ENCODE measurements around the gene CNTN2.

Gene CNTN2

GRCh38 chr1:205024679-205025078, 18.3 kb upstream of the CNTN2 start:
- DNase-seq (ENCODE audit: low spot score): no peak

GRCh38 chr1:205025239-205025638, 17.8 kb upstream of the CNTN2 start:
- DNase-seq (ENCODE audit: low spot score): no peak

GRCh38 chr1:205026181-205026580, 16.8 kb upstream of the CNTN2 start:
- no peak for DNase-seq (ENCODE audit: low spot score)

GRCh38 chr1:205028390-205028789, 14.6 kb upstream of the CNTN2 start:
- DNase-seq (ENCODE audit: low spot score): no peak

- no peak for DNase-seq (ENCODE audit: low spot score)
Observed at GRCh38 chr1:205028924-205029323, 14.1 kb upstream of the CNTN2 start.

GRCh38 chr1:205030241-205030640, 12.8 kb upstream of the CNTN2 start:
- DNase-seq (ENCODE audit: low spot score): no peak

GRCh38 chr1:205030896-205031295, 12.1 kb upstream of the CNTN2 start:
- DNase-seq (ENCODE audit: low spot score): no peak

- DNase-seq (ENCODE audit: low spot score): no peak
Observed at GRCh38 chr1:205032508-205032907, 10.5 kb upstream of the CNTN2 start.

- DNase-seq (ENCODE audit: low spot score): no peak
Observed at GRCh38 chr1:205037539-205037938, 5.5 kb upstream of the CNTN2 start.

- DNase-seq (ENCODE audit: low spot score): no peak
Observed at GRCh38 chr1:205038132-205038786, 4.8 kb upstream of the CNTN2 start.

- DNase-seq (ENCODE audit: low spot score): no peak
Observed at GRCh38 chr1:205041001-205041715, 1.9 kb upstream of the CNTN2 start.

GRCh38 chr1:205041998-205042910, 758 bp upstream of the CNTN2 start:
- no peak for DNase-seq (ENCODE audit: low spot score)

- DNase-seq (ENCODE audit: low spot score): no peak
Observed at GRCh38 chr1:205043866-205044265, 854 bp downstream of the CNTN2 start.

- DNase-seq (ENCODE audit: low spot score): no peak
Observed at GRCh38 chr1:205044741-205045140, 1.7 kb downstream of the CNTN2 start.

- DNase-seq (ENCODE audit: low spot score): no peak
Observed at GRCh38 chr1:205045146-205045545, 2.1 kb downstream of the CNTN2 start.

GRCh38 chr1:205046870-205047269, 3.9 kb downstream of the CNTN2 start:
- no peak for DNase-seq (ENCODE audit: low spot score)

GRCh38 chr1:205047764-205048231, 4.8 kb downstream of the CNTN2 start:
- no peak for DNase-seq (ENCODE audit: low spot score)

GRCh38 chr1:205048382-205048781, 5.4 kb downstream of the CNTN2 start:
- no peak for DNase-seq (ENCODE audit: low spot score)

- DNase-seq (ENCODE audit: low spot score): no peak
Observed at GRCh38 chr1:205049479-205049878, 6.5 kb downstream of the CNTN2 start.

- no peak for DNase-seq (ENCODE audit: low spot score)
Observed at GRCh38 chr1:205052690-205053089, 9.7 kb downstream of the CNTN2 start.

- DNase-seq (ENCODE audit: low spot score): no peak
Observed at GRCh38 chr1:205053296-205053695, 10.3 kb downstream of the CNTN2 start.

GRCh38 chr1:205054013-205054412, 11.0 kb downstream of the CNTN2 start:
- no peak for DNase-seq (ENCODE audit: low spot score)

GRCh38 chr1:205056188-205056611, 13.2 kb downstream of the CNTN2 start:
- DNase-seq (ENCODE audit: low spot score): no peak
